HCT116 (cell line): ENCODE data around the gene MTPN. TPM values are rescaled to one million over a fixed set of nuclear protein-coding genes. Genes with fewer than 3 reads are reported as not detected.

Experiments
- ATAC-seq: fragments of 200-7000 bp; cut with Tn5 transposase; 2 replicates; pipeline ENCODE4 v1.9.1; 2020; ENCODE audit warnings: mild to moderate bottlenecking, moderate library complexity
- BruUV-seq: library from RNA; stranded (reverse); fragments of 400-500 nt; replicated peaks from 2 replicates; lab custom pipeline; 2021; lab: Mats Ljungman, UMichigan
- CTCF ChIA-PET: fragments of 300-600 bp; sonication (Branson Sonifier 250); formaldehyde crosslinking; loops from one replicate; lab custom pipeline; 2021; ENCODE audit warnings: antibody characterized with exemption; lab: Charles Lee
- POLR2A ChIA-PET: fragments of 300-600, 350-600 bp; sonication (Branson Sonifier 250); formaldehyde crosslinking; loops from one replicate; lab custom pipeline; 2021; ENCODE audit warnings: antibody characterized with exemption; lab: Charles Lee
- RAD21 ChIA-PET, 2 experiments: fragments of 300-600 bp; sonication (Branson Sonifier 250); formaldehyde crosslinking; loops; one replicate each; lab custom pipeline; 2023; ENCODE audit warnings: low total read pairs in 2 of 2; ENCODE audit not compliant: uncharacterized antibody in 2 of 2, unreplicated experiment in 2 of 2, low non-redundant PET in 1 of 2; lab: Charles Lee
- DNase-seq: peaks from one replicate; pipeline ENCODE4 v3.0.0-alpha.2; 2010; ENCODE audit warnings: low read depth, low spot score
- H2AFZ ChIP-seq: fragments of 200-600 bp; shearing (Covaris generic), sonication (generic); 2 replicates; pipeline ENCODE4 v1.6.1; 2017; ENCODE audit warnings: low read depth, mixed run types, mixed read lengths, antibody characterized with exemption, low read length; ENCODE audit not compliant: poor library complexity, severe bottlenecking
- H3K27ac ChIP-seq: 2 replicates; pipeline ENCODE4 v1.5.1; 2012; ENCODE audit warnings: low read depth, low read length
- H3K27me3 ChIP-seq: fragments of 200-600 bp; sonication (generic); 2 replicates; pipeline ENCODE4 v1.6.1; 2016; ENCODE audit warnings: mixed run types, low read length, mixed read lengths; ENCODE audit not compliant: insufficient read depth
- H3K36me3 ChIP-seq, 2 experiments: fragments of 200-500 bp in 1 of 2; fragments of 200-600 bp in 1 of 2; sonication (Bioruptor generic) in 1 of 2; sonication (generic) in 1 of 2; 2 replicates each; pipeline versions ENCODE4 v1.5.1 to v1.6.1; 2014 to 2016; ENCODE audit warnings: low read length in 2 of 2, inconsistent platforms in 1 of 2, mixed read lengths in 1 of 2, mixed run types in 1 of 2; ENCODE audit not compliant: insufficient read depth in 2 of 2, control insufficient read depth in 1 of 2
- H3K4me1 ChIP-seq, 2 experiments: fragments of 200-600 bp in 1 of 2; sonication (generic) in 1 of 2; 2 replicates each; pipeline versions ENCODE4 v1.5.1 to v1.6.1; 2012 to 2017; ENCODE audit warnings: low read length in 2 of 2, inconsistent platforms in 1 of 2, mild to moderate bottlenecking in 1 of 2, mixed read lengths in 1 of 2, mixed run types in 1 of 2, moderate library complexity in 1 of 2; ENCODE audit not compliant: insufficient read depth in 2 of 2, control insufficient read depth in 1 of 2
- H3K4me2 ChIP-seq: fragments of 200-600 bp; sonication (generic); 2 replicates; pipeline ENCODE4 v1.6.1; 2017; ENCODE audit warnings: mixed run types, low read length, mixed read lengths
- H3K4me3 ChIP-seq, 2 experiments: fragments of 200-600 bp in 1 of 2; sonication (generic) in 1 of 2; replicated peaks in 1 of 2; 2 replicates each; pipeline ENCODE4 v1.5.1; 2011 to 2016; ENCODE audit warnings: low read length in 2 of 2, control low read depth in 1 of 2, low read depth in 1 of 2, mild to moderate bottlenecking in 1 of 2, mixed read lengths in 1 of 2, mixed run types in 1 of 2
- H3K79me2 ChIP-seq: fragments of 200-600 bp; sonication (generic); 2 replicates; pipeline ENCODE4 v1.6.1; 2017; ENCODE audit warnings: mild to moderate bottlenecking, mixed run types, low read length, moderate library complexity, mixed read lengths; ENCODE audit not compliant: insufficient read depth
- H3K9ac ChIP-seq: fragments of 200-600 bp; sonication (generic); 2 replicates; pipeline ENCODE4 v1.6.1; 2016; ENCODE audit warnings: low read length, mixed read lengths
- H3K9me2 ChIP-seq: fragments of 200-600 bp; sonication (generic), shearing (Covaris generic); 2 replicates; pipeline ENCODE4 v1.6.1; 2017; ENCODE audit warnings: mixed run types, mild to moderate bottlenecking, moderate library complexity; ENCODE audit not compliant: insufficient read depth
- H3K9me3 ChIP-seq, 2 experiments: fragments of 200-500 bp in 1 of 2; fragments of 200-600 bp in 1 of 2; sonication (Bioruptor generic) in 1 of 2; sonication (generic) in 1 of 2; 2 replicates each; pipeline ENCODE4 v1.6.1; 2014 to 2017; ENCODE audit warnings: low read length in 2 of 2, mixed read lengths in 2 of 2, inconsistent platforms in 1 of 2, low read depth in 1 of 2, mild to moderate bottlenecking in 1 of 2, mixed run types in 1 of 2, moderate library complexity in 1 of 2; ENCODE audit not compliant: control insufficient read depth in 1 of 2, insufficient read depth in 1 of 2
- H4K20me1 ChIP-seq: fragments of 200-600 bp; sonication (generic), shearing (Covaris generic); 2 replicates; pipeline ENCODE4 v1.6.1; 2017; ENCODE audit warnings: mixed run types, mild to moderate bottlenecking, moderate library complexity; ENCODE audit not compliant: insufficient read depth
- CEBPB ChIP-seq: IDR thresholded peaks from 2 replicates; pipeline ENCODE4 v1.6.1; 2012; ENCODE audit warnings: low read depth
- ELF1 ChIP-seq: IDR thresholded peaks from 2 replicates; pipeline ENCODE4 v1.6.1; 2012; ENCODE audit warnings: low read depth, borderline replicate concordance
- EZH2 ChIP-seq: fragments of 200-600 bp; sonication (generic); IDR thresholded peaks from 2 replicates; pipeline ENCODE4 v1.6.1; 2017; ENCODE audit warnings: antibody characterized with exemption, mixed run types
- FOSL1 ChIP-seq: IDR thresholded peaks from 2 replicates; pipeline ENCODE4 v1.6.1; 2012; ENCODE audit warnings: low read depth
- MAX ChIP-seq: IDR thresholded peaks from 2 replicates; pipeline ENCODE4 v1.6.1; 2012
- POLR2AphosphoS5 ChIP-seq: IDR thresholded peaks from 2 replicates; pipeline ENCODE4 v1.6.1; 2011; ENCODE audit warnings: mild to moderate bottlenecking, low read depth, low read length, moderate library complexity
- SIN3A ChIP-seq: IDR thresholded peaks from 2 replicates; pipeline ENCODE4 v1.6.1; 2012; ENCODE audit warnings: low read depth
- SP1 ChIP-seq: IDR thresholded peaks from 2 replicates; pipeline ENCODE4 v1.6.1; 2012; ENCODE audit warnings: low read depth
- SRF ChIP-seq: IDR thresholded peaks from 2 replicates; pipeline ENCODE4 v1.6.1; 2012; ENCODE audit warnings: low read depth
- TCF7L2 ChIP-seq: IDR thresholded peaks from 2 replicates; pipeline ENCODE4 v1.7.0; 2011; ENCODE audit warnings: borderline replicate concordance, inconsistent platforms; ENCODE audit not compliant: insufficient read depth, insufficient read length; ENCODE audit errors: extremely low read depth
- YY1 ChIP-seq: IDR thresholded peaks from 2 replicates; pipeline ENCODE4 v1.6.1; 2011; ENCODE audit warnings: low read length, low read depth, moderate library complexity, mild to moderate bottlenecking; ENCODE audit not compliant: insufficient replicate concordance; ENCODE audit errors: extremely low read depth
- ZNF274 ChIP-seq: fragments of 200-500 bp; sonication (Bioruptor generic); IDR thresholded peaks from 2 replicates; pipeline ENCODE4 v1.6.1; 2014; ENCODE audit warnings: mild to moderate bottlenecking, low read depth, low read length, inconsistent platforms
- intact Hi-C: fragments of 100-400 bp; cut with micrococcal nuclease; formaldehyde crosslinking; loops from 2 replicates; pipeline ENCODE4 v1.10.0; 2022
- total RNA-seq: library from RNA; stranded (reverse); gene quantifications from one replicate; pipeline ENCODE4 v1.2.1, GENCODE V29; 2021; ENCODE audit not compliant: unreplicated experiment
- TF ChIP-seq, protein P1 (sequence below): IDR thresholded peaks from 2 replicates; pipeline ENCODE4 v1.6.1; 2012; ENCODE audit warnings: low read depth

The MTPN gene
- total RNA-seq, 1 experiment from 2014 or later = 152 TPM

GRCh38 chr7:135930565-135931461, 46.3 kb downstream of the MTPN start:
- ATAC-seq (no peak), DNase-seq (no peak)
- peaks cover 10% of the 10 kb centered on the region; the same call in 1 of the 2 replicates for H4K20me1 ChIP-seq
- H3K36me3 ChIP-seq = peaks cover 0 to 7% of the 10 kb centered on the region in 2 experiments; a peak in 1 of 4 replicates
- no peak overlapping the region for H3K4me3 ChIP-seq
- no peaks in the 10 kb centered on the region for H3K27me3 ChIP-seq
- peaks cover 50% of the 10 kb centered on the region for H3K79me2 ChIP-seq
- ChIA-PET RAD21 (no interaction called here), POLR2A (no interaction called here), CTCF (no interaction called here)
- H3K9ac ChIP-seq = no peak overlapping the region
- no TSS peak for BruUV-seq
- no peaks in the 10 kb centered on the region for H3K4me1 ChIP-seq
- intact Hi-C loops = no loop called here
- H2AFZ ChIP-seq = no peak overlapping the region
- H3K27ac ChIP-seq = no peak overlapping the region
- H3K4me2 ChIP-seq = no peak overlapping the region
- TF ChIP-seq SP1 (no peak), ZNF274 (no peak), SRF (no peak), FOSL1 (no peak), EZH2 (no peak), YY1 (no peak), SIN3A (no peak), POLR2AphosphoS5 (no peak), TCF7L2 (no peak), ELF1 (no peak), MAX (no peak), CEBPB (no peak)
- TF ChIP-seq, protein P1, sequence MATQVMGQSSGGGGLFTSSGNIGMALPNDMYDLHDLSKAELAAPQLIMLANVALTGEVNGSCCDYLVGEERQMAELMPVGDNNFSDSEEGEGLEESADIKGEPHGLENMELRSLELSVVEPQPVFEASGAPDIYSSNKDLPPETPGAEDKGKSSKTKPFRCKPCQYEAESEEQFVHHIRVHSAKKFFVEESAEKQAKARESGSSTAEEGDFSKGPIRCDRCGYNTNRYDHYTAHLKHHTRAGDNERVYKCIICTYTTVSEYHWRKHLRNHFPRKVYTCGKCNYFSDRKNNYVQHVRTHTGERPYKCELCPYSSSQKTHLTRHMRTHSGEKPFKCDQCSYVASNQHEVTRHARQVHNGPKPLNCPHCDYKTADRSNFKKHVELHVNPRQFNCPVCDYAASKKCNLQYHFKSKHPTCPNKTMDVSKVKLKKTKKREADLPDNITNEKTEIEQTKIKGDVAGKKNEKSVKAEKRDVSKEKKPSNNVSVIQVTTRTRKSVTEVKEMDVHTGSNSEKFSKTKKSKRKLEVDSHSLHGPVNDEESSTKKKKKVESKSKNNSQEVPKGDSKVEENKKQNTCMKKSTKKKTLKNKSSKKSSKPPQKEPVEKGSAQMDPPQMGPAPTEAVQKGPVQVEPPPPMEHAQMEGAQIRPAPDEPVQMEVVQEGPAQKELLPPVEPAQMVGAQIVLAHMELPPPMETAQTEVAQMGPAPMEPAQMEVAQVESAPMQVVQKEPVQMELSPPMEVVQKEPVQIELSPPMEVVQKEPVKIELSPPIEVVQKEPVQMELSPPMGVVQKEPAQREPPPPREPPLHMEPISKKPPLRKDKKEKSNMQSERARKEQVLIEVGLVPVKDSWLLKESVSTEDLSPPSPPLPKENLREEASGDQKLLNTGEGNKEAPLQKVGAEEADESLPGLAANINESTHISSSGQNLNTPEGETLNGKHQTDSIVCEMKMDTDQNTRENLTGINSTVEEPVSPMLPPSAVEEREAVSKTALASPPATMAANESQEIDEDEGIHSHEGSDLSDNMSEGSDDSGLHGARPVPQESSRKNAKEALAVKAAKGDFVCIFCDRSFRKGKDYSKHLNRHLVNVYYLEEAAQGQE = no peak
- no peaks in the 10 kb centered on the region for H3K9me3 ChIP-seq
- no peaks in the 10 kb centered on the region for H3K9me2 ChIP-seq
